Measurements from ENCODE around the gene TCEA2. TPM values are rescaled to one million over a fixed set of nuclear protein-coding genes. Genes with fewer than 3 reads are reported as not detected.

TCEA2 gene
- total RNA-seq, 4 donors from 2014 or later: 28.1 to 39.7 (median 33.6) TPM

DNA sequence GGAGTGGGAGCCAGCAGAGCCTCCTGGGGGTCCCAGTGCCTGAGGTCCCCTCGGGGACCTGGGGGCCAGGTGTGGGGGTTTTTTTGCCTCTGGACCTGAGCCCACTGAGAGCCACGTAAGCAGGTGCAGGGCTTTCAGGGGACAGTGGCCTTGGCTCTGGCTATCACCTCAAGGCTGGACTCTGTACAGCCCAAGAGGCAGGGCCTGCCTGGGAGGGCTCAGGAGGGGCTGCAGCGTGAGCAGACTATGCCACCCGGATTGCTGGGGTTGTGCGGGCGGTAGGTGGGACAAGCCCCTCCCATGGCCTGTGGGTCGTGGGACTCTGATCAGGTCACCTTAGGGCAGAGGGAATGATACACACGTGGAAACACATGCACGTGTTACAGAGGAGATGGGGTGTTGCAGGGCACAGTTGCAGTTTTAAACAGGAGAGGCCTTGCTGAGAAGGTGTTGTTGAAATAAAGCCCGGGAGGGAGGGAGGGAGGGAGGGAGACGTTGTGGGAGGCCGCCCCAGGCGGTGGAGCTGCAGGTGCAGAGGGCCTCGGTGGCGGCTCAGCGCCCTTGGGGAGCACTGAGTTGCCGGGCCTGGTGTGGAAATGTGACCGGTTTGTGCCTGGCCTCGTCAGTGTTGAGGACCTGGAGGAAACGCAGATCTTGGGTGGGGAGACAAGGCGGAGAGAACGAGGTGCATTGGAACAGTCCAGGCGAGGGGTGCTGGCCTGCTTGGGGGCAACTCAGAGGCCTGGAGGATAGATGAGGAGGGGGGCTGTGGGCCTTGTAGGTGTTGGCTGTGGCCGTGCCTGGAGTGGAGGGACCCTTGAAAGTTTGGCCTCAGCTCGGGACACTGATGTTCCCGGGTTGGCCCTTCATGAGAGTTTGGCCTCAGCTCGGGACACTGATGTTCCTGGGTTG, 2.3 kb downstream of the TCEA2 start:
- Histone ChIP-seq H3K4me1 (peaks cover 0 to 46% (median 21%) of the 10 kb centered on the region in 3 donors), H3K27me3 (no peaks in the 10 kb centered on the region), H3K36me3 (peaks cover 0 to 14% of the 10 kb centered on the region in 2 donors), H3K4me3 (no peak overlapping the region), H3K27ac (no peak overlapping the region), H3K9me3 (no peaks in the 10 kb centered on the region)
- ATAC-seq: no peak
- 40% methylated on average over 18 of the region's 27 CpGs; no CpG with 5 or more reads in 1 of the 2 donors for WGBS, 2 donors (ENCODE audit: low coverage in 1 of 2)
- TF ChIP-seq POLR2AphosphoS5 (IDR thresholded peaks at IDR 0.05) (no peak), EP300 (IDR thresholded peaks at IDR 0.05) (no peak), CTCF (IDR thresholded peaks at IDR 0.05) (no peak), POLR2A (IDR thresholded peaks at IDR 0.05) (no peak)

DNA sequence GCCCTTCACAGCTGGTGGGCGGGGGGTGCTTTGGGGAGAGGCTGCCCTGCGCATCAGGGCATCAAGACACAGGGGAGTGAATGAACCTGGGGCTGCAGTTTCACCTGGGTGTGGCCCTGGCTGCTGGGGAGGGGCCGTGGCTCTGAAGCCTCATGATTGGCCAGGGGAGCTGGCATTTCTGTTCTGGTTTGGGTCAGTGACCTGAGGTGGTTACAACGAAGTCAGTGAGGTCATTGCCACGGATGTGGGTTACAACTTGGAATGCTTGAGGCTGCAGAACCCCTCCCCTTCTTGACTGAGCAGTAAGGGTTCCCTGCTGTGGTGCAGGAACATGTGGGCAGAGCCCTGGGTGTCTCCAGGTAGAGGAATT, 3.0 kb downstream of the TCEA2 start:
- ATAC-seq: no peak
- TF ChIP-seq POLR2AphosphoS5 (IDR thresholded peaks at IDR 0.05) (no peak), POLR2A (IDR thresholded peaks at IDR 0.05) (no peak), CTCF (IDR thresholded peaks at IDR 0.05) (no peak), EP300 (IDR thresholded peaks at IDR 0.05) (no peak)
- no peaks in the 10 kb centered on the region for H3K9me3 ChIP-seq
- no peak overlapping the region for H3K27ac ChIP-seq
- H3K4me1 ChIP-seq: peaks cover 0 to 46% (median 21%) of the 10 kb centered on the region in 3 donors
- H3K27me3 ChIP-seq: no peaks in the 10 kb centered on the region
- H3K4me3 ChIP-seq: no peak overlapping the region
- WGBS, 2 donors (ENCODE audit: low coverage in 1 of 2): no CpG with 5 or more reads among the region's 5 CpGs
- peaks cover 0 to 20% of the 10 kb centered on the region in 2 donors for H3K36me3 ChIP-seq

- no peaks in the 10 kb centered on the region for H3K27me3 ChIP-seq
- no peaks in the 10 kb centered on the region for H3K9me3 ChIP-seq
- H3K4me3 ChIP-seq: no peak overlapping the region
- WGBS, 2 donors (ENCODE audit: low coverage in 1 of 2): 49 to 67% methylated on average over 2 to 3 of the region's 6 CpGs
- TF ChIP-seq EP300 (IDR thresholded peaks at IDR 0.05) (no peak), CTCF (IDR thresholded peaks at IDR 0.05) (no peak)
- peaks cover 0 to 30% of the 10 kb centered on the region in 2 donors for H3K36me3 ChIP-seq
- no peak overlapping the region for H3K27ac ChIP-seq
- no peak for ATAC-seq
- peaks cover 0 to 44% (median 20%) of the 10 kb centered on the region in 3 donors for H3K4me1 ChIP-seq
These were observed 4.1 kb downstream of the TCEA2 start for GRCh38 chr20:64067005-64067632.

- Histone ChIP-seq H3K27ac (no peak overlapping the region), H3K4me3 (no peak overlapping the region), H3K4me1 (peaks cover 0 to 38% (median 14%) of the 10 kb centered on the region in 3 donors), H3K27me3 (no peaks in the 10 kb centered on the region), H3K9me3 (no peaks in the 10 kb centered on the region), H3K36me3 (peaks cover 0 to 37% of the 10 kb centered on the region in 2 donors)
- no peak for ATAC-seq
- 40 to 80% methylated on average over 1 to 2 of the region's 12 CpGs for WGBS, 2 donors (ENCODE audit: low coverage in 1 of 2)
- no peak for TF ChIP-seq EP300 (IDR thresholded peaks at IDR 0.05)
- no peak for TF ChIP-seq CTCF (IDR thresholded peaks at IDR 0.05)
- TF ChIP-seq POLR2A (IDR thresholded peaks at IDR 0.05): no peak
- no peak for TF ChIP-seq POLR2AphosphoS5 (IDR thresholded peaks at IDR 0.05)
These were observed 4.8 kb downstream of the TCEA2 start for GRCh38 chr20:64067733-64068307.

All from gastroesophageal sphincter (tissue), 4 donors.